Tibial artery (tissue), 4 donors: ENCODE results near the gene ATXN10.

Experiments
- DNase-seq, 2 donors: peaks; one replicate each; pipeline ENCODE4 v3.0.0-alpha.2; 2019
- H3K27ac ChIP-seq, 2 donors: fragments of 200-600 bp; sonication (generic) in 1 of 2; 1 replicate in 1 of 2; 2 replicates in 1 of 2; pipeline ENCODE4 v1.5.1; 2018 to 2019; ENCODE audit warnings: mild to moderate bottlenecking in 1 of 2
- H3K27me3 ChIP-seq, 2 donors: fragments of 200-600 bp; sonication (generic) in 1 of 2; one replicate each; pipeline versions ENCODE4 v1.5.1 to v1.6.0; 2016 to 2019
- H3K36me3 ChIP-seq, 3 donors: fragments of 200-600 bp; sonication (generic) in 2 of 3; one replicate each; pipeline ENCODE4 v1.5.1; 2016 to 2019; ENCODE audit warnings: mild to moderate bottlenecking in 2 of 3
- H3K4me1 ChIP-seq, 4 donors: fragments of 200-600 bp; sonication (generic) in 2 of 4; 1 replicate in 3 of 4; 2 replicates in 1 of 4; pipeline ENCODE4 v1.5.1; 2016 to 2019
- H3K4me3 ChIP-seq, 2 donors: fragments of 200-600 bp; sonication (generic) in 1 of 2; 1 replicate in 1 of 2; 2 replicates in 1 of 2; pipeline ENCODE4 v1.5.1; 2018 to 2019; ENCODE audit warnings: mild to moderate bottlenecking in 2 of 2
- H3K9me3 ChIP-seq, 3 donors: fragments of 200-600 bp; sonication (generic) in 1 of 3; one replicate each; pipeline ENCODE4 v1.5.1; 2016 to 2019
- intact Hi-C: fragments of 100-400 bp; cut with DNase I; formaldehyde crosslinking; loops from one replicate; pipeline ENCODE4 v1.15.0; 2023; ENCODE audit warnings: low total_unique reads
- TF ChIP-seq, protein P1 (sequence below), 2 experiments: fragments of 200-600 bp in 1 of 2; fragments of 450-650 bp in 1 of 2; IDR thresholded peaks; one replicate each; pipeline ENCODE4 v1.5.1; 2017 to 2019; ENCODE audit warnings: antibody characterized with exemption in 2 of 2, mild to moderate bottlenecking in 1 of 2, moderate library complexity in 1 of 2

ATXN10 gene

DNA sequence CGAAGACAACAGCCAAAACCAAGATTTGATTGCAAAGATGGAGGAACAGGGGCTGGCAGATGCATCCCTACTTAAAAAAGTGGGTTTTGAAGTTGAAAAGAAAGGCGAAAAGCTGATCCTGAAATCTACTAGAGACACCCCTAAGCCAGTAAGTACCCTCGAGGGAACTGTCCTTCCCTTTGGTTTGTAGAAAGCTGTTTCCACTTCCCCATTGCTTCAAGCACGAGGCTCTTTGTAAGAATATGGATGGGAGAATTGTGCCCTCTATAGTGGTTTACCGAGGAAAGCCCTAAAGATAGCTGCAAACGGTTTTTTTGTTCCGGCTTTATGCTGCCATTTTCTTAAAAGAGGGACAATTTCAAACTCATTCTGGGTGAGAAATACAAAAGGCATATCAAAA is 171.4 kb downstream of the ATXN10 start:
- no peaks in the 10 kb centered on the region for H3K4me1 ChIP-seq
- H3K27me3 ChIP-seq, result no peaks in the 10 kb centered on the region
- H3K9me3 ChIP-seq, result no peaks in the 10 kb centered on the region
- H3K27ac ChIP-seq, result no peak overlapping the region
- H3K36me3 ChIP-seq, result peaks cover 11 to 66% (median 25%) of the 10 kb centered on the region in 3 donors
- DNase-seq, result no peak
- intact Hi-C loops, result no loop called here
- H3K4me3 ChIP-seq, result no peak overlapping the region
- TF ChIP-seq, protein P1, sequence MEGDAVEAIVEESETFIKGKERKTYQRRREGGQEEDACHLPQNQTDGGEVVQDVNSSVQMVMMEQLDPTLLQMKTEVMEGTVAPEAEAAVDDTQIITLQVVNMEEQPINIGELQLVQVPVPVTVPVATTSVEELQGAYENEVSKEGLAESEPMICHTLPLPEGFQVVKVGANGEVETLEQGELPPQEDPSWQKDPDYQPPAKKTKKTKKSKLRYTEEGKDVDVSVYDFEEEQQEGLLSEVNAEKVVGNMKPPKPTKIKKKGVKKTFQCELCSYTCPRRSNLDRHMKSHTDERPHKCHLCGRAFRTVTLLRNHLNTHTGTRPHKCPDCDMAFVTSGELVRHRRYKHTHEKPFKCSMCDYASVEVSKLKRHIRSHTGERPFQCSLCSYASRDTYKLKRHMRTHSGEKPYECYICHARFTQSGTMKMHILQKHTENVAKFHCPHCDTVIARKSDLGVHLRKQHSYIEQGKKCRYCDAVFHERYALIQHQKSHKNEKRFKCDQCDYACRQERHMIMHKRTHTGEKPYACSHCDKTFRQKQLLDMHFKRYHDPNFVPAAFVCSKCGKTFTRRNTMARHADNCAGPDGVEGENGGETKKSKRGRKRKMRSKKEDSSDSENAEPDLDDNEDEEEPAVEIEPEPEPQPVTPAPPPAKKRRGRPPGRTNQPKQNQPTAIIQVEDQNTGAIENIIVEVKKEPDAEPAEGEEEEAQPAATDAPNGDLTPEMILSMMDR (IDR thresholded peaks at IDR 0.05), result no peak

DNA sequence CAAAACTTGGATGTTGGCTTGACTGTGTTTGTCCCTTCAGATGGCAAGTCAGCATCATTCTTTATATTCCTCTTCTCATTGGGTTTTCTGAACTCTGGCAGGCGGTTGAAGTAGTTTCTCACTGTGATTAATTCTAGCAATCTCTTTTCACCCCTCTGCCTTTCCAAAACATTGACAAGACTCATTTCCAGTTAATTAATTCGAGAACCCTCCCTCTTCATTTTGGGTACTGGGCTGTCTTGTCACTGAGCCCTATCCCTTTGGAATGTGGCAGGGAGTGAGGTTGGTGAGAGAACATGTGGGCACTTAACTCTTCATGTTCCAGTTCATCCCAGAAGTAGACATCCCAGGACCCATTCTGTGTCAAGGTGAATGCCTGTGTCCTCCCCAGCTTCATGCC is 172.4 kb downstream of the ATXN10 start:
- TF ChIP-seq, protein P1 (IDR thresholded peaks at IDR 0.05), result no peak
- H3K4me3 ChIP-seq, result no peak overlapping the region
- peaks cover 18 to 65% (median 35%) of the 10 kb centered on the region in 3 donors for H3K36me3 ChIP-seq
- H3K9me3 ChIP-seq, result no peaks in the 10 kb centered on the region
- DNase-seq, result no peak
- intact Hi-C loops, result no loop called here
- no peaks in the 10 kb centered on the region for H3K4me1 ChIP-seq
- H3K27ac ChIP-seq, result no peak overlapping the region
- no peaks in the 10 kb centered on the region for H3K27me3 ChIP-seq

DNA sequence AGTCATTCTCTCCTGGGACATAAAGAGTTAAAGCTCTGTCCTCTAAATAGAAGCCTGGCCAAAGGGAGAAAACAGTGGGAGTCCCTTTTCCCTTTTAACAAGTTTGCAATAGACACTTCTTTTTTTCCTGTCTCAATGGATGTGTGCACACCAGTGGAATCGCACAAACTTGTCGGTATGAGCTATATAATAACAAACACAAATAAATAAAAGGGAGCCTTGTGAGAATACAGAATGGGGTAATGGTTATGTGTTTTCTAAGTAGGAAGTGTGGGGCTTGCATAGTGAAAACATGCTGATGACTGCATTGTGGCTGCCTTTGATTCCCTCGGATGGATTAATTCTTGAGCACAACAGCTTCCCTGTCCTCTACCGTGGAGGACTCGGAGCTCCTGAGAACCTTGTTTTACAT is 173.4 kb downstream of the ATXN10 start:
- no peak for DNase-seq

DNA sequence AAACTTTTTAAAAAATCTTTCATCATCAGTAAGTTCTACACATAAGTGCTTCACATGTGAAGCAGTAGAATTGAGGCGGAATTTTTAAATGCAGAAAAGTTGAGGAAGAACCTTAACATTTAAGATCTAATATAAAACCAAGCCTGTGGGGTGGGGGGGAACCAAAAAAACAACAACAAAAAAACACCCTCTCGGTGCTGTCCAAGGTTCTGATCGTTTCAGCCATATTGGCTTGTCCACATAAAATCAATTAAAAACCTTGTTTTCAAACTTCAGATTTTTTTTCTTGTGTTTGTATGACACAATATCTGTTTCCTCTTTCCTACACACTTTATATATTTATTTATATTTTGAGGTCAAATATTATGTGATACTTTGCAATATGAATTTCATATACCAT is 175.3 kb downstream of the ATXN10 start:
- Histone ChIP-seq H3K4me1 (no peaks in the 10 kb centered on the region), H3K27ac (no peak overlapping the region), H3K9me3 (peaks cover 0 to 2% (median 0%) of the 10 kb centered on the region in 3 donors), H3K4me3 (no peak overlapping the region), H3K27me3 (no peaks in the 10 kb centered on the region), H3K36me3 (peaks cover 31 to 59% (median 55%) of the 10 kb centered on the region in 3 donors)
- TF ChIP-seq, protein P1 (IDR thresholded peaks at IDR 0.05), result no peak
- intact Hi-C loops, result no loop called here
- DNase-seq, result no peak

More for the DNA sequence above, 173.4 kb downstream of the ATXN10 start:
- Histone ChIP-seq H3K4me3 (no peak overlapping the region), H3K27ac (no peak overlapping the region), H3K9me3 (no peaks in the 10 kb centered on the region), H3K27me3 (no peaks in the 10 kb centered on the region), H3K4me1 (no peaks in the 10 kb centered on the region), H3K36me3 (peaks cover 18 to 57% (median 45%) of the 10 kb centered on the region in 3 donors)
- intact Hi-C loops, result no loop called here
- TF ChIP-seq, protein P1 (IDR thresholded peaks at IDR 0.05), result no peak

DNA sequence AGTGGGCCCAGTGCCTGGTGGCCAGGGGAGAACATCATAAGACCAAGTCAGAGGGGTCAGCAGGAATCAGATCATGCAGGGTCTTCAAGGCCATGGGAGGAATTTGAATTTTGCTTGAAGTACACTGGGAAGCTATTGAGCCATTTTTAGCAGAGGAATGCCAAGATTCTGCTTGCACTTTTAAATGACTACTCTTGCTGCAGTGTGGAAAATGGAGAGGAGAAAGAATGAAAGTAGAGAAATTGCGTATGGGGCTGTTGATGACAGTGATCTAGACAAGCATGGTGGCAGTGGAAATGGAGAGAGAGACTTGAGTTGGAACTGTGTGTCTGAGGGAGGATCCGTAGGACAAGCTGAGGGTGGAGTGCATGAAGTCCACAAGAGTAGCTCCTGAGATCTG is 177.3 kb downstream of the ATXN10 start:
- DNase-seq, result no peak
- peaks cover 39 to 63% (median 45%) of the 10 kb centered on the region in 3 donors for H3K36me3 ChIP-seq
- H3K4me3 ChIP-seq, result no peak overlapping the region
- TF ChIP-seq, protein P1 (IDR thresholded peaks at IDR 0.05), result no peak
- peaks cover 0 to 12% (median 0%) of the 10 kb centered on the region in 3 donors for H3K9me3 ChIP-seq
- no peaks in the 10 kb centered on the region for H3K27me3 ChIP-seq
- no peaks in the 10 kb centered on the region for H3K4me1 ChIP-seq
- H3K27ac ChIP-seq, result no peak overlapping the region
- intact Hi-C loops, result no loop called here

DNA sequence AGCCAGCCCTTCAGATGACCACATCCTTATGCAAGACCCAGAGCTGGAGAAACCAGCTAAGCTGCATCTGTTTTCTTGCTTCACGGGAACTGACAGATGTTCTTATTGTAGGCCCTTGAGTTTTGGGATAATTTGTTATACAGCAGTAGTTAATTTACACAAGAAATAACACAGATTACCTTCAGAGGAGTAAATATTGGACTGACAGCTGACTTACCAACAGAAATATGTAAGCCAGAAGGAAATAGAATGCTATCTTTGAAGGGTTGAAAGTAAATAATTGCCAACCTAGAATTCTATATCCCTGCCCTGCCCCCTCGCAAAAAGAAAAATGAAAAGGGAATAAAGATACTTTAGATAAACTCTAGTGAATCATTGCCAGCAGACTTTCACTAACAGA is 181.2 kb downstream of the ATXN10 start:
- H3K4me1 ChIP-seq, result no peaks in the 10 kb centered on the region
- H3K27ac ChIP-seq, result no peak overlapping the region
- no peaks in the 10 kb centered on the region for H3K27me3 ChIP-seq
- H3K36me3 ChIP-seq, result peaks cover 47 to 77% (median 59%) of the 10 kb centered on the region in 3 donors
- no peak for DNase-seq
- peaks cover 0 to 12% (median 0%) of the 10 kb centered on the region in 3 donors for H3K9me3 ChIP-seq
- TF ChIP-seq, protein P1 (IDR thresholded peaks at IDR 0.05), result no peak
- intact Hi-C loops, result no loop called here
- no peak overlapping the region for H3K4me3 ChIP-seq
